Stimulated activated naive CD8-positive, alpha-beta T cell treated with anti-CD3 and anti-CD28 coated beads, Interleukin-15, Interleukin-2, amounts not matched to agents 100 ng/mL and 50 ng/mL, for 24 hours (primary cell): ENCODE measurements around the gene SKIC8.
"Not testable (repeated sequence)": the region's sequence is repeated elsewhere in the genome, so short reads cannot be mapped to it uniquely, and the experiment has no call there.

Experiments
- H3K27ac Mint-ChIP-seq: one replicate; pipeline ENCODE4 v1.8.0; 2021; ENCODE audit warnings: mild to moderate bottlenecking, mixed read lengths
- H3K27me3 Mint-ChIP-seq: one replicate; pipeline ENCODE4 v1.8.0; 2021; ENCODE audit warnings: mixed read lengths
- H3K36me3 Mint-ChIP-seq: one replicate; pipeline ENCODE4 v1.8.0; 2021; ENCODE audit warnings: low read depth, mixed read lengths
- H3K4me1 Mint-ChIP-seq: one replicate; pipeline ENCODE4 v1.8.0; 2021; ENCODE audit warnings: low read depth, mixed read lengths
- H3K4me3 Mint-ChIP-seq: one replicate; pipeline ENCODE4 v1.8.0; 2021; ENCODE audit warnings: mild to moderate bottlenecking, mixed read lengths
- H3K9me3 Mint-ChIP-seq: one replicate; pipeline ENCODE4 v1.8.0; 2021; ENCODE audit warnings: mixed read lengths

SKIC8 gene

DNA sequence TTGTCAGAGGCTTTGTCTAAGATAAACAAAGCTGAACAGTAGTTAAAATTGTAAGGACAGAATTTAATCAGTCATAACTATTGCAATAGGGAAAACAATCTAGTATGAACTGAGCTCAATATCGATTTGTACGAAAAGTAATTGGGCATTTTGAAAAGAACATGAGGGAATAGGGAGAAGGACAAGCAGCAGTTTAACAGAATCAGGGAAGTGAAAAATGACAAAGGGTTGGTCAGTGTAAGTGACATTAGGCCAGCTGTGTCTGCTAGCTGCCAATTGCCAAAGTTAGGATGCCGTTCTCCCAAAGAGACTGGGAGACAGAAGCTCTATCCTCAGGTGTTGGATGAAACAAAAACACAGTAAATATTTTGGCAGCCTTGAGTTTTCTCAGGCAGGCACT is 38.3 kb downstream of the SKIC8 start:
- no peaks in the 10 kb centered on the region for H3K9me3 Mint-ChIP-seq
- H3K4me1 Mint-ChIP-seq = peaks cover 11% of the 10 kb centered on the region
- H3K4me3 Mint-ChIP-seq = no peak overlapping the region
- peaks cover 8% of the 10 kb centered on the region for H3K36me3 Mint-ChIP-seq
- H3K27ac Mint-ChIP-seq = no peak overlapping the region
- H3K27me3 Mint-ChIP-seq = no peaks in the 10 kb centered on the region

DNA sequence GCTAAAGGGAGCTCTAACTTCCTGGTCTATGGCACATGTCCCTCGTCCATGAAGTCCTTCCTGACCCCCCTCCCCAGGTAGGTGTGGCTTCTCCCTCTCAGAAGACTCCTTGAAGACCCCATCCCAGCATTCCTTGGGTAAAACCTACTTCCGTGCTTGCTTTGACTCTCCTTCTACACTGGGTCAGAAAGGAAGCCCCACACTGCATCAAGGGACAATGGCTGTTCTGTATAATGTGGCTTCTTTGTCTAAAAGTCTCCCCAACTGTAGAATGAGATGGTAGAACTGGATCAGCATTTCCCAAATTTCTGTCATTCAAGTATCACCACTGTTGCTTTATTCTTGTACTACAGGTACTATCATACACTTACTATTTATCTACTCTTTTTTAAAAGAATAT is 38.9 kb downstream of the SKIC8 start:
- no peaks in the 10 kb centered on the region for H3K27me3 Mint-ChIP-seq
- H3K9me3 Mint-ChIP-seq = no peaks in the 10 kb centered on the region
- H3K4me1 Mint-ChIP-seq = peaks cover 5% of the 10 kb centered on the region
- peaks cover 4% of the 10 kb centered on the region for H3K36me3 Mint-ChIP-seq
- no peak overlapping the region for H3K27ac Mint-ChIP-seq
- no peak overlapping the region for H3K4me3 Mint-ChIP-seq

DNA sequence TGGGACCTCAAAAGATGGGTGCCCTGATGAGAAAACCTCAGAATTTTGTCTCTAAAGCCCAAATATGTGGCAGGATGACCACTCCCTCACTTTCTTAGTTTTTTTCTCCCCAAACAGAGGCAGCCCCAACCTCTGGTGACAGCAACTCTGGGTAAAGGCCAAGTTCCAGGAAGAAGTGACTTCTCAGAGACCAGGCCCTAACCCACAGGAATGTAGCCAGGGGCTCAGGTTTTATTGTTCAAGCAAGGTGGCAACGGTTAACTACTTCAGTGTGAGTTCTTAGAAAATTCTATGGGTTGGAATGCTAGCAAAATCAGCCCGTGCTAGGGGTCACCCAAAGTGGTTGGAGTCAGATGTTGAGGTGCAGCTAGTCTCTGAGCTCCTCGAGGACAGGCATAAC is 40.2 kb downstream of the SKIC8 start:
- Mint-ChIP-seq H3K36me3 (no peaks in the 10 kb centered on the region), H3K27me3 (no peaks in the 10 kb centered on the region), H3K4me1 (no peaks in the 10 kb centered on the region), H3K4me3 (no peak overlapping the region), H3K27ac (no peak overlapping the region), H3K9me3 (no peaks in the 10 kb centered on the region)

DNA sequence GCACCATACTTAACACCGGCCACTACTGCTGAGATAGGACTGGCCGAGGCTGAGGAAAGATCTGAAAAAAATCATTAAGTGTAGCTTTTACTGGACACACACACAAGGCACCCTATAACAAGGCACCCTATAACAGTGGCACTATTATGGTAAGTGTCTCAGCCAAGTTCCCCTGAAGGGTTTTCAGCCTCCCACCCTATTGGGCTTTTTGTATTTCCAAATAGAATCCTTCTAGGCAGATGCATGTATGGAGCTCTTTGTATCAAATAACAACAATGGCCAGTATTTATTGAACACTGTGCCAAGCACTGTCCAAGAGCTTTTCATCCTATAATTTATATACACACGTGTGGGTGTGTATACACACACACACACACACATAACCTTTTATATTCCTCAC is 41.7 kb downstream of the SKIC8 start:
- no peak overlapping the region for H3K4me3 Mint-ChIP-seq
- no peaks in the 10 kb centered on the region for H3K36me3 Mint-ChIP-seq
- no peaks in the 10 kb centered on the region for H3K27me3 Mint-ChIP-seq
- H3K4me1 Mint-ChIP-seq = no peaks in the 10 kb centered on the region
- H3K27ac Mint-ChIP-seq = no peak overlapping the region
- no peaks in the 10 kb centered on the region for H3K9me3 Mint-ChIP-seq

DNA sequence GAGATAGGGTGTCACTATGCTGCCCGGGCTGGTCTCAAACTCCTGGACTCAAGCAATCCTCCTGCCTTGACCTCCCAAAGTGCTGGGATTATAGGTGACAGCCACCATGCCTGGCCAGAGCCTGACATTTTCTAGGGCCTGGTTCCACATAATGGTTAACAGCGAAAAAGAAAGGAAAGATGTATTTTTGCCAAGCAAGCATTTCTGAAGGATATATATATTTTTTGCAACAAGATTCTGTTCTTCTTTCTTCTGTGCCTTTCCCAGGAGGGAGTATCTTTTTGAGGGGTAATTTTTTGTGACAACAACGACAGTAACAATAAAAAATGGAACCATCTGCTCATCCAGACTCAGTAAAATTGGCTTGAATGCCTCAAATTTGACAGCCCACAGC is 43.4 kb downstream of the SKIC8 start:
- no peak overlapping the region for H3K27ac Mint-ChIP-seq

DNA sequence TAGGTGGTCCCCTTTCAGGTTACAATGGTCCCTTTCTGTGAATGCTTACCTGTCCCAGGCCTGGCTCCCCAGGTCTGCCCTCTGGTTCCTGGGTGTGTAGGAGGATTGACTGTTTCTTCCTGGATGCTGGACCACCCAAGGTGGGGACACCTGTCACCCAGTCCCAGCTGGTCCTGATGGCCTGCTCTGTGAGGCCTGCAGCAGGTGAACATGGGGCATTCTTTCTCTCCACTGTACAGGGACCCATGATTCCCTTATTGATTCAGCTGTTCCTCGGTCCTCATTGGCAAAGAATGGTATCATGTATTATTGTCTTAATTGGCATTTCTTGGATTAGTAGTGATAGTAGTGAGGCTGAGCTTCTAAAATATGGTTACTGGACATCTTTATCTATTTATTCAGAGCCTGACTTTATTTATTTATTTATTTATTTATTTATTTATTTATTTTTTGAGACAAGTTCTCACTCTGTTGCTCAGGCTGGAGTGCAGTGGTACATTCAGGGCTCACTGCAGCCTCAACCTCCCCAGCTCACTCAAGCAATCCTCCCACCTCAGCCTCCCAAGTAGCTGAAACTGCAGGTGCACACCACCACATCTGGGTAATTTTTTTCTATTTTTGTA is 43.9 kb downstream of the SKIC8 start:
- Mint-ChIP-seq H3K4me1 (no peaks in the 10 kb centered on the region), H3K9me3 (no peaks in the 10 kb centered on the region), H3K27me3 (no peaks in the 10 kb centered on the region), H3K4me3 (no peak overlapping the region), H3K27ac (no peak overlapping the region), H3K36me3 (no peaks in the 10 kb centered on the region)

More for the DNA sequence above, 43.4 kb downstream of the SKIC8 start:
- Mint-ChIP-seq H3K4me1 (no peaks in the 10 kb centered on the region), H3K4me3 (no peak overlapping the region), H3K27me3 (no peaks in the 10 kb centered on the region), H3K36me3 (no peaks in the 10 kb centered on the region), H3K9me3 (no peaks in the 10 kb centered on the region)

DNA sequence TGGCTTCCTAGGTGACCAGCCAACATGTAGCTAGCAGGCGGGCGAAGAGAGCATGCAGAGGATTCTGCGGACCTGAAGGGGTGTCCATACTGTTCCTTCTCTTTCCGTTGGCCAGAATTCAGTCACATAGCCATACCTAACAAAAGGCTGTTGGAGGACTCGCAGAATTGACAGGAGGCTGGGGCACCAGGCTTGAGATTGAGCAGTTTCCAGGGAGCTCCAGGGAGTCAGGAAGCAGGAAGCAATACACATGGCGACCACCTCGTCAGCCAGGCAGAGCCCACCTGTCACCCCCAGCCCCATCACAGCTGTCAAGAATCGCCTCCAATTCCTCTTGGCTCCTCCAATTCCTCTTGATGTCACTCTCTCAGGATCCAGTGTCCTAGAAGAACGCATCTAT is 48.3 kb downstream of the SKIC8 start:
- no peaks in the 10 kb centered on the region for H3K4me1 Mint-ChIP-seq
- H3K9me3 Mint-ChIP-seq = no peaks in the 10 kb centered on the region
- H3K36me3 Mint-ChIP-seq = no peaks in the 10 kb centered on the region
- no peak overlapping the region for H3K27ac Mint-ChIP-seq
- no peak overlapping the region for H3K4me3 Mint-ChIP-seq
- H3K27me3 Mint-ChIP-seq = no peaks in the 10 kb centered on the region

DNA sequence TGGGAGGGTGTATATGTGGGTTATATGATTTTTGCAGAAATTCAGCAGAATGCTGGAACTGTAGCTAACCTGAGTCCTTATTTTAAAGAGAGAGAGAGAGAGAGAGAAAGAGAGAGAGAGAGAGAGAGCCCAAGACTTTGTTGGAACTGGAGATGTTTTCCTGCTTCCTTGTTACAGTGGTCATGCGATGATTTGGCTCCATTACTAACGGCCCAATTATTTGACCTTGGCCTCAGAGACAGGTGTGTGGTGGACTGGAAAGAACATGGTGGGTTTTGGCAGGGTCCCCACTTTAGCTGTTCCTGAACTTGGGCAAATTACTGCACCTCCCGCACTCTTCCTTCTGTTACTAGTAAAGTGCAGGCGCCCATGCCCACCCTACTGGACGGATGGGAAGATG is 50.3 kb downstream of the SKIC8 start:
- Mint-ChIP-seq H3K4me3 (no peak overlapping the region), H3K27ac (no peak overlapping the region), H3K4me1 (no peaks in the 10 kb centered on the region), H3K9me3 (no peaks in the 10 kb centered on the region), H3K36me3 (no peaks in the 10 kb centered on the region), H3K27me3 (no peaks in the 10 kb centered on the region)

DNA sequence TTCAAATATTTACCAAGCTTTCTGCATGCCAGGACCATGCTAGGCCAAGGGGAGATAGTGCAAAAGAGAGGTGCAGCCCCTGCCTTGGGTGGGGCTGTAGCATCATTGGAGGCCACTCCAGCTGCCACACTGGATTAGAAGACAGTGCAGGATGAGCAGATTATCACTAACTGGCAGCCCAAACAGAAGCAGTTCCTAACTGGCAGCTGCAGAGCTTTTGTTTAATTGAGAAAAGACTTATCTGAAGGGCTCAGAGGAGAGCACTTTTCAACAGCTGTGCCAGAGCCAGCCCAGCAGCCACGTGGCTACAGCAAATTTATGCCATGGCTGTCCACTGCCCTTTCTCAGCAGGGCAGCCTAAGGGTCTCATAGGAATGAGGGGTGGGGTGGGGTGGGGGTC is 51.5 kb downstream of the SKIC8 start:
- no peaks in the 10 kb centered on the region for H3K27me3 Mint-ChIP-seq
- no peaks in the 10 kb centered on the region for H3K4me1 Mint-ChIP-seq
- no peaks in the 10 kb centered on the region for H3K36me3 Mint-ChIP-seq
- no peak overlapping the region for H3K27ac Mint-ChIP-seq
- H3K4me3 Mint-ChIP-seq = no peak overlapping the region
- no peaks in the 10 kb centered on the region for H3K9me3 Mint-ChIP-seq

DNA sequence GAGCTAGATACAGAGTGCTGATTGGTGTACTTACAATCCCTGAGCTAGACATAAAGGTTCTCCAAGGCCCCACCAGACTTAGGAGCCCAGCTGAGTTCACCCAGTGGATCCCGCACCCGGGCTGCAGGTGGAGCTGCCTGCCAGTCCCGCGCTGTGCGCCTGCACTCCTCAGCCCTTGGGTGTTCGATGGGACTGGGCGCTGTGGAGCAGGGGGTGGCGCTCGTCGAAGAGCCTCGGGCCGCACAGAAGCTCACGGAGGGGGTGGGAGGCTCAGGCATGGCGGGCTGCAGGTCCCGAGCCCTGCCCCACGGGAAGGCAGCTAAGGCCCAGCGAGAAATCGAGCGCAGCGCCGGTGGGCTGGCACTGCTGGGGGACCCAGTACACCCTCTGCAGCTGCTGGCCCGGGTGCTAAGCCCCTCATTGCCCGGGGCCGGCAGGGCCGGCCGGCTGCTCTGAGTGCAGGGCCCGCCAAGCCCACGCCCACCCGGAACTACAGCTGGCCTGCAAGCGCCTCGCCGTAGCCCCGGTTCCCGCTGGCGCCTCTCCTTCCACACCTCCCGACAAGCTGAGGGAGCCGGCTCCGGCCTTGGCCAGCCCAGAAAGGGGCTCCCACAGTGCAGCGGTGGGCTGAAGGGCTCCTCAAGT is 53.3 kb downstream of the SKIC8 start:
- not testable (repeated sequence) for H3K4me1 Mint-ChIP-seq, H3K27ac Mint-ChIP-seq, H3K4me3 Mint-ChIP-seq, H3K27me3 Mint-ChIP-seq, H3K9me3 Mint-ChIP-seq, H3K36me3 Mint-ChIP-seq

DNA sequence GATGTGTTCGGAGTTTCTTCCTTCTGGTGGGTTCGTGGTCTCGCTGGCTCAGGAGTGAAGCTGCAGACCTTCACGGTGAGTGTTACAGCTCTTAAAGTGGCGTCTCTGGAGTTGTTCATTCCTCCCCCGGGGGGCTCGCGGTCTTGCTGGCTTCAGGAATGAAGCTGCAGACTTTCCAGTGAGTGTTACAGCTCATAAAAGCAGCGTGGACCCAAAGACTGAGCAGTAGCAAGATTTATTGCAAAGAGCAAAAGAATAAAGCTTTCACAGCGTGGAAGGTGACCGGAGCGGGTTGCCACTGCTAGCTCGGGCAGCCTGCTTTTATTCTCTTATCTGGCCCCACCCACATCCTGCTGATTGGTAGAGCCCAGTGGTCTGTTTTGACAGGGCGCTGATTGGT is 54.0 kb downstream of the SKIC8 start:
- H3K4me3 Mint-ChIP-seq, H3K36me3 Mint-ChIP-seq, H3K4me1 Mint-ChIP-seq, H3K9me3 Mint-ChIP-seq, H3K27ac Mint-ChIP-seq, H3K27me3 Mint-ChIP-seq: not testable (repeated sequence)

DNA sequence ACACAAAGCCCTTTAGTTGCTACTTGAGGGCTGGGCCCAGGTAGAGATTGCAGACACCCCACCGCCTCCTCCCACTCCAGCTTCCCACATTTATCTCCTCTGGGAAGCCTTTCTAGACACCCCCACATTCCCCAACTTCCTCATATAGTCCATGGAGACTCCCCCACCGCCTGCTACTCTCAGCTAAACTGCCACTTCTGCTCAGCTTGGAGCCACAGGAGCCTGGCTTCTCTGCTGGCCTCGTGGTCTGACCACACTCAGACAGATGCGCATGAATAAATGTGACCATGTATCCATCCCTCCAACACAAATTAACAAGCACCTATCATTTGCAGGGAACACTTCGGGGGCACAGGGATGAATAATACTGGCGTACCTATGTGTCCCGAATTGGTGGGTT is 54.5 kb downstream of the SKIC8 start:
- Mint-ChIP-seq H3K27me3 (no peaks in the 10 kb centered on the region), H3K4me3 (no peak overlapping the region), H3K4me1 (no peaks in the 10 kb centered on the region), H3K36me3 (no peaks in the 10 kb centered on the region), H3K9me3 (no peaks in the 10 kb centered on the region), H3K27ac (no peak overlapping the region)

DNA sequence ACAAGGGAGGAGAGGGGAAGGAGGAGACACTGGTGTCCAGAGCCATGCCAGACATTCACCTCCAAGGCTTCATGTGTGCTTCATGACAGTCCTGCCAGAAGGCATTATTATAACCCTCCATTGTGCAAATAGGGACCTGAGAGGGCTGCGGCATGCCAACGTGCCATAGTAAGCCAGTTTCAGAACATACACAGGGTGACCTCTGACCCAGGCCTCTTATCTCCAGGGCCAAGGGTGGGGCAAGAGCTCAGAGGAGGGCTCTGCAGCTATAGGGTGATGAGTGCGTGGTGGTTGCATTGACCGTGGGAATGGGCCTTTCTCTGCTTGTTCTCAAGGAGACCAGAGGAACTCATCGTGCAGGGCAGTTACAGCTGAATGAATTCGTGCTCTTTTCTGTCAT is 55.3 kb downstream of the SKIC8 start:
- no peaks in the 10 kb centered on the region for H3K36me3 Mint-ChIP-seq
- no peaks in the 10 kb centered on the region for H3K9me3 Mint-ChIP-seq
- no peaks in the 10 kb centered on the region for H3K4me1 Mint-ChIP-seq
- H3K27ac Mint-ChIP-seq = no peak overlapping the region
- no peak overlapping the region for H3K4me3 Mint-ChIP-seq
- H3K27me3 Mint-ChIP-seq = no peaks in the 10 kb centered on the region

DNA sequence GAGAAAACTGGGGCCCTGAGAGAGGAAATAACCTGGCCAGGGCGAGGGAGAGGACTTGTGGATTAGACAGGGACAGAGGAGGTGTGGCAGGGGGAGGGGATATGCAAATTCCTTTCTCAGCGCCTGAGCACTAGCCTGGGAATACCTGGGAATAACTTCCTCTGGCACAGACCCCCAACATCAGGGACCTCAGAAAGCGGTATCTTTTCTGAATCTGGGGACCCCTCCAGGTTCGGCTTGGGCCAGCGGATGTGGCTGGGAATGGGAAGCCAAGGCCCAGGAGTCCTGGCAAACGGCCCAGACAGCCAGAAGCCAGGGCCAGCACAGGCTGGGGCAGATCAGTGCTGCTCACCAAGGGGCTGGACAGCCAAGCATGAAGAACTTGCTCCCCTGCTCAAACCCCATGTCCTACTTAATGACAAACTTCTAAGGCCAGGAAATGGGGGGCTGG is 55.9 kb downstream of the SKIC8 start:
- H3K4me3 Mint-ChIP-seq = no peak overlapping the region
- no peaks in the 10 kb centered on the region for H3K9me3 Mint-ChIP-seq
- H3K36me3 Mint-ChIP-seq = no peaks in the 10 kb centered on the region
- H3K27me3 Mint-ChIP-seq = no peaks in the 10 kb centered on the region
- no peak overlapping the region for H3K27ac Mint-ChIP-seq
- H3K4me1 Mint-ChIP-seq = no peaks in the 10 kb centered on the region

DNA sequence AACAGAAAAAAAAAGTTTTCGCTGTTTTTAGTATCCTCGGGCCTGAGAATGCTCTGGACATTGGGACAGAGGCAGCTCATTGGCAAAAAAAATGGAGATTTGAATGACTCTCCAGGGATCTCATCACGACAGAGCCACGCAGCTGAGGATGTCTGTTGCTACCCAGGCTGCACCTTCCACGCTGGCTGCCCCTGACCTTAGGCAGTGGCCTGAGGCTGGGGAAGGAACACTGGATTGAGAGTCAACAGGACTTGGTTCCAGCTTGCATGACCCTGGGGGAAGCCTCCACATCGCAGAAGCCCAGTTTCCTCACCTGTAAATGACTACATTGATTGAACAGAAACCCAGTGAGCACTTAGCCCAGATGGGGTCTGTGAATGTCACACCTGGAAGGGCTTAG is 56.4 kb downstream of the SKIC8 start:
- Mint-ChIP-seq H3K9me3 (no peaks in the 10 kb centered on the region), H3K36me3 (no peaks in the 10 kb centered on the region), H3K4me3 (no peak overlapping the region), H3K27ac (no peak overlapping the region), H3K27me3 (no peaks in the 10 kb centered on the region), H3K4me1 (no peaks in the 10 kb centered on the region)

DNA sequence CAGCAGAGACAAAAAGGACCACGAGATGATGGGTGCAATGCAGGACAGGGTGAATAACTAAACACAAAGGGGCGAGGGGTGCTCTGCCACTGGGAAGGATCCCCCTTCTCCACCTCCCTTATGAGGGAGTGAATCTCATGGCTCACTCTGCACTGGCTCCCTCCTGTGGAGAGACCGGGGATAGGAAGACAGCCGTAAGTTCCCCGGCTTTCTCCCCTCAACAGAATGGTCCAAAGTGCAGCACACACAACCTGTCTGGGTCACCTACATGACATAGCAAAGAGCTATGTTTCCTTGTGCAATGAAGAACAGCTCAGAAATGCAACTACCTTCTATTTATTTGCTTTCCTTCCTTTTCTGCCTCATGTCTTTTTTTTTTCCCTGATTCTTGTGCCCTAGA is 57.3 kb downstream of the SKIC8 start:
- Mint-ChIP-seq H3K4me3 (no peak overlapping the region), H3K9me3 (no peaks in the 10 kb centered on the region), H3K27ac (no peak overlapping the region), H3K36me3 (no peaks in the 10 kb centered on the region), H3K27me3 (no peaks in the 10 kb centered on the region), H3K4me1 (no peaks in the 10 kb centered on the region)
